Trophoblast cell (in vitro differentiated cells and primary cell): ENCODE measurements around the gene MID1IP1.

ENCODE experiments used
- DNase-seq, 2 donors: peaks; one replicate each; pipeline ENCODE4 v3.0.0-alpha.2; 2016
- H2AFZ ChIP-seq: 2 replicates; pipeline ENCODE4 v1.6.1; 2013; ENCODE audit warnings: low read length, moderate library complexity, mild to moderate bottlenecking; ENCODE audit not compliant: insufficient read depth, poor library complexity
- H2AK5ac ChIP-seq: 2 replicates; pipeline ENCODE4 v1.6.1; 2013; ENCODE audit warnings: mild to moderate bottlenecking, low read length
- H2BK120ac ChIP-seq: 2 replicates; pipeline ENCODE4 v1.6.1; 2013; ENCODE audit warnings: low read length, mild to moderate bottlenecking, moderate library complexity; ENCODE audit not compliant: insufficient read depth, poor library complexity
- H2BK12ac ChIP-seq: 2 replicates; pipeline ENCODE4 v1.6.1; 2013; ENCODE audit warnings: mild to moderate bottlenecking, low read length, moderate library complexity
- H2BK5ac ChIP-seq: 2 replicates; pipeline ENCODE4 v1.6.1; 2013; ENCODE audit warnings: low read length, low read depth, moderate library complexity, mild to moderate bottlenecking; ENCODE audit not compliant: poor library complexity
- H3K14ac ChIP-seq: 2 replicates; pipeline ENCODE4 v1.6.1; 2013; ENCODE audit warnings: mild to moderate bottlenecking, low read length
- H3K18ac ChIP-seq: 2 replicates; pipeline ENCODE4 v1.6.1; 2013; ENCODE audit warnings: mild to moderate bottlenecking, low read length
- H3K23ac ChIP-seq: 2 replicates; pipeline ENCODE4 v1.6.1; 2013; ENCODE audit warnings: low read length
- H3K27ac ChIP-seq: 2 replicates; pipeline ENCODE4 v1.5.1; 2013; ENCODE audit warnings: low read depth, mild to moderate bottlenecking, inconsistent platforms, low read length, moderate library complexity
- H3K27me3 ChIP-seq: 2 replicates; pipeline ENCODE4 v1.6.1; 2013; ENCODE audit warnings: inconsistent platforms, mild to moderate bottlenecking, low read length, moderate library complexity; ENCODE audit not compliant: insufficient read depth
- H3K36me3 ChIP-seq, 2 experiments: 1 replicate in 1 of 2; 2 replicates in 1 of 2; pipeline ENCODE4 v1.6.1; 2013; ENCODE audit warnings: low read length in 2 of 2, mild to moderate bottlenecking in 2 of 2, moderate library complexity in 1 of 2; ENCODE audit not compliant: insufficient read depth in 2 of 2, control insufficient read depth in 1 of 2
- H3K4ac ChIP-seq: 2 replicates; pipeline ENCODE4 v1.6.1; 2013; ENCODE audit warnings: low read depth, mild to moderate bottlenecking, low read length, moderate library complexity
- H3K4me1 ChIP-seq, 2 experiments: 1 replicate in 1 of 2; 2 replicates in 1 of 2; pipeline ENCODE4 v1.6.1; 2013; ENCODE audit warnings: low read length in 2 of 2, mild to moderate bottlenecking in 2 of 2, moderate library complexity in 1 of 2; ENCODE audit not compliant: insufficient read depth in 2 of 2, control insufficient read depth in 1 of 2
- H3K4me2 ChIP-seq: 2 replicates; pipeline ENCODE4 v1.6.1; 2013; ENCODE audit warnings: inconsistent platforms, mild to moderate bottlenecking, low read length, moderate library complexity
- H3K4me3 ChIP-seq: 2 replicates; pipeline ENCODE4 v1.5.1; 2013; ENCODE audit warnings: mild to moderate bottlenecking, low read depth, low read length, inconsistent platforms
- H3K79me1 ChIP-seq: one replicate; pipeline ENCODE4 v1.6.1; 2013; ENCODE audit warnings: low read length
- H3K79me2 ChIP-seq: 2 replicates; pipeline ENCODE4 v1.6.1; 2013; ENCODE audit warnings: low read length, mild to moderate bottlenecking; ENCODE audit not compliant: control insufficient read depth, insufficient read depth, poor library complexity
- H3K9ac ChIP-seq: 2 replicates; pipeline ENCODE4 v1.6.1; 2013; ENCODE audit warnings: mild to moderate bottlenecking, low read length
- H3K9me3 ChIP-seq: 2 replicates; pipeline ENCODE4 v1.6.1; 2013; ENCODE audit warnings: low read depth, mild to moderate bottlenecking, control low read depth, inconsistent platforms, low read length; ENCODE audit not compliant: insufficient read depth
- H4K12ac ChIP-seq: 2 replicates; pipeline ENCODE4 v1.6.1; 2013; ENCODE audit warnings: low read depth, mild to moderate bottlenecking, low read length, moderate library complexity
- H4K8ac ChIP-seq: 2 replicates; pipeline ENCODE4 v1.6.1; 2013; ENCODE audit warnings: low read depth, mild to moderate bottlenecking, low read length, moderate library complexity
- H4K91ac ChIP-seq: one replicate; pipeline ENCODE4 v1.6.1; 2013; ENCODE audit warnings: low read depth, mild to moderate bottlenecking, low read length, moderate library complexity
- WGBS: extraction: QIAGEN DNeasy Blood & Tissue Kit; methylation state at CpG from one replicate; pipeline ENCODE4 v1.1.7; 2013; ENCODE audit warnings: missing lambda C conversion rate; ENCODE audit not compliant: insufficient read length, insufficient coverage; ENCODE audit errors: extremely low coverage; 5-methylcytosine and 5-hydroxymethylcytosine counted together

Gene MID1IP1

DNA sequence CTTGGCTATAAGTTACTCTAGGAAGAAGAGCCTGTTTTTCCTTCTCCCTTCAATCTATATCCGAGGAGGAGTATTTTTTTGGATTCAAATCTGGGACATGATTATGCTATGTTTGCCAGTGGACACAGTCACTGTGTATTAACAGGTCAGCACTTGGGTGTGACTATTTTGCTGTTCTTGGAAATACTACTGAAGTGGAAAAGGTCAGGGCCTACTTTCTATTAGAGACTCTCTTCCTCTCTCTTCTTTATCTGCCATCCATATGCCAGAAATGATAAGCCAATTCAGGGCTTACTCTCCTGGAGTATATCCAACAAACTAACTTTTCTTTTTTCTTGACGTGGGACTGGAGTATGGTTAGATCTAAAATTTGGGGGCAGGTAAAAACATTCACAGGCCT is 40.5 kb downstream of the MID1IP1 start:
- DNase-seq = no peak
- no peak overlapping the region for H3K4ac ChIP-seq
- no CpG with 5 or more reads among the region's 2 CpGs for WGBS
- H3K4me3 ChIP-seq = no peak overlapping the region
- H3K14ac ChIP-seq = no peak overlapping the region
- no peaks in the 10 kb centered on the region for H3K4me1 ChIP-seq
- H3K36me3 ChIP-seq = no peaks in the 10 kb centered on the region
- no peak overlapping the region for H2BK12ac ChIP-seq
- no peak overlapping the region for H4K8ac ChIP-seq
- H2BK5ac ChIP-seq = no peak overlapping the region
- H3K23ac ChIP-seq = no peak overlapping the region
- no peaks in the 10 kb centered on the region for H3K9me3 ChIP-seq
- no peak overlapping the region for H3K27ac ChIP-seq
- no peak overlapping the region for H3K18ac ChIP-seq
- no peak overlapping the region for H2AFZ ChIP-seq
- no peak overlapping the region for H2AK5ac ChIP-seq
- H4K12ac ChIP-seq = no peak overlapping the region
- H3K9ac ChIP-seq = no peak overlapping the region
- H4K91ac ChIP-seq = no peak overlapping the region
- no peak overlapping the region for H2BK120ac ChIP-seq
- H3K27me3 ChIP-seq = no peaks in the 10 kb centered on the region
- H3K79me1 ChIP-seq = no peaks in the 10 kb centered on the region
- H3K79me2 ChIP-seq = no peaks in the 10 kb centered on the region
- no peak overlapping the region for H3K4me2 ChIP-seq

DNA sequence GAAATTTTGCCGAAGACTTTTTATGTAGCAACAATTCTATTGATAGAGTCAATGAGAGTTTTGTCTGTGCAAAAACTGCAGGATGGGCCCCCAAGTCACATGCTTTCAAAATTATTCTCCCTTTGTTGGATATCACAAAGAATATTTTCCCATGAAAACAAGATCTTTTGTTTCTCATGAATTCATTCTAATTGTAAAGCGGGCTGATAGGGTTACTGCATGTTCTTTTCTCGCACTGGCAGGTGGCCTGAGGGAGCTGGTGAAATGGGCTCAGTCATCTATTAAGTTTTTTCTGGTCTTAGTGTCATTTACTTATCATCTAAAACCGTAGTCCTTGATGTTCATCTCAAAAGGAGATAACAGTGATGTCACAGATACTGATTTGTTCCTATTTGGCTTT is 44.2 kb downstream of the MID1IP1 start:
- H3K4ac ChIP-seq = no peak overlapping the region
- no peaks in the 10 kb centered on the region for H3K36me3 ChIP-seq
- H3K27me3 ChIP-seq = no peaks in the 10 kb centered on the region
- no CpG with 5 or more reads among the region's 4 CpGs for WGBS
- H3K4me3 ChIP-seq = no peak overlapping the region
- no peak for DNase-seq
- no peak overlapping the region for H3K14ac ChIP-seq
- H3K4me2 ChIP-seq = no peak overlapping the region
- H3K9ac ChIP-seq = no peak overlapping the region
- H2AK5ac ChIP-seq = no peak overlapping the region
- H4K91ac ChIP-seq = no peak overlapping the region
- no peaks in the 10 kb centered on the region for H3K4me1 ChIP-seq
- no peak overlapping the region for H2AFZ ChIP-seq
- no peak overlapping the region for H2BK12ac ChIP-seq
- H4K12ac ChIP-seq = no peak overlapping the region
- H3K18ac ChIP-seq = no peak overlapping the region
- H4K8ac ChIP-seq = no peak overlapping the region
- no peak overlapping the region for H3K27ac ChIP-seq
- no peaks in the 10 kb centered on the region for H3K79me2 ChIP-seq
- no peak overlapping the region for H2BK120ac ChIP-seq
- no peak overlapping the region for H3K23ac ChIP-seq
- H2BK5ac ChIP-seq = no peak overlapping the region
- no peaks in the 10 kb centered on the region for H3K79me1 ChIP-seq
- no peaks in the 10 kb centered on the region for H3K9me3 ChIP-seq

DNA sequence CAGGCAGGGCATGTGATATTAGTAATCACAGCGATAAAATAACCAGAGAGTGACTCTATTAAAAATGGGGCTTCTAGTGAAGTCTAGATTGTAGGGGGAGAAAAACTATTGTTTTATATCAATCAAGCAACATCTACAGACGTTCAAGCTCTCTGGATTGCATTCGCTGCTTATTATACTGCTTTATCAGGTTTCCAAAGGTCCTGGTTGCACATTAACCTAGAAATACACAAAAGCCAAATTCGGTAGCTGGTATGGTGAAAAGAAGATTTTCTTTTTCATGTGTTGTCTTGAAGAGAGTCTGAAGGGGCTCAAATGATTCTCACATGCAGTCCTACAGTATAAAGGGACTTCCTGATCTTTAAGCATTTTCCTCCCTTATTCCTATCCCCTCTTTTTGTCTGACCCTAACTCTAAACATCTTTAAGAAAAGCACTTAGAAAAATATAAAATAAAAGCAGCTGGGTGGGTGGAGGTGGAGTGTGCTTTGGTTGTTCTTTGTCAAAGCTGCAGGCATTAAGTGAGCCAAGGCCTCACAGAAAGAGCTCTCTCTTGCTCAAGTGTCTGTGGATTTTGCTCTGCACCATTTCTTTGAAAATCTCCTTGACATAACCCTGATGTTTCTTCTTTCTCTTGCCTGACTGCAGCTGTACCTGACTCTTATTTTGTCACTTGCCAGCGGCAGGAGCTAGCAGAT is 46.1 kb downstream of the MID1IP1 start:
- Histone ChIP-seq H2AK5ac (no peak overlapping the region), H3K4me3 (no peak overlapping the region), H4K91ac (no peak overlapping the region), H3K79me1 (no peaks in the 10 kb centered on the region), H2AFZ (no peak overlapping the region), H3K23ac (no peak overlapping the region), H3K4me2 (no peak overlapping the region), H3K4ac (no peak overlapping the region), H3K27me3 (no peaks in the 10 kb centered on the region), H4K12ac (no peak overlapping the region), H2BK120ac (no peak overlapping the region), H2BK5ac (no peak overlapping the region), H3K27ac (no peak overlapping the region), H3K18ac (no peak overlapping the region), H3K79me2 (no peaks in the 10 kb centered on the region), H4K8ac (no peak overlapping the region), H3K14ac (no peak overlapping the region), H3K9ac (no peak overlapping the region), H2BK12ac (no peak overlapping the region), H3K36me3 (no peaks in the 10 kb centered on the region), H3K9me3 (no peaks in the 10 kb centered on the region), H3K4me1 (no peaks in the 10 kb centered on the region)
- DNase-seq = no peak
- WGBS = no CpG with 5 or more reads among the region's 5 CpGs

DNA sequence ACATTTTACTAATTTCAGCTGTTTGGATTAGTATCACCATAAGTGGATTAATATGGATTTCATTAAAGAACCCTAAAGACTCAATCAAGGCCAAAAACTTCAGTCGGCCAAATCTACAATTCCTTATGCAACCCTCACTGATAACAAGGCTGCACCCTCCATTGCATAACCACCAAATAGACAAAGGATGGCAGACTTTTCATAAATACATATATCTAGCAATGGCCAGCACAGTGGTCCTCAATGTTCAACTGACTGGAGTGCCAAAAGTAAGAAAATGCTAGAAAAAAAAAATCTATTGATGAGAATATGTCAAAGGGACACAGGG is 46.6 kb downstream of the MID1IP1 start:
- Histone ChIP-seq H2BK12ac (no peak overlapping the region), H4K91ac (no peak overlapping the region), H3K14ac (no peak overlapping the region), H4K8ac (no peak overlapping the region), H4K12ac (no peak overlapping the region), H3K9ac (no peak overlapping the region), H3K4me1 (no peaks in the 10 kb centered on the region), H3K18ac (no peak overlapping the region), H3K4me3 (no peak overlapping the region), H2BK120ac (no peak overlapping the region), H3K27ac (no peak overlapping the region), H3K79me1 (no peaks in the 10 kb centered on the region), H2AFZ (no peak overlapping the region), H2BK5ac (no peak overlapping the region), H3K23ac (no peak overlapping the region), H3K4me2 (no peak overlapping the region), H3K4ac (no peak overlapping the region), H2AK5ac (no peak overlapping the region), H3K36me3 (no peaks in the 10 kb centered on the region), H3K79me2 (no peaks in the 10 kb centered on the region), H3K27me3 (no peaks in the 10 kb centered on the region), H3K9me3 (no peaks in the 10 kb centered on the region)
- no CpG with 5 or more reads among the region's 1 CpG for WGBS
- no peak for DNase-seq
